ENCODE data around the gene NMNAT3.
"Not testable (repeated sequence)": the region's sequence is repeated elsewhere in the genome, so short reads cannot be mapped to it uniquely, and the experiment has no call there.

Gene NMNAT3

DNA sequence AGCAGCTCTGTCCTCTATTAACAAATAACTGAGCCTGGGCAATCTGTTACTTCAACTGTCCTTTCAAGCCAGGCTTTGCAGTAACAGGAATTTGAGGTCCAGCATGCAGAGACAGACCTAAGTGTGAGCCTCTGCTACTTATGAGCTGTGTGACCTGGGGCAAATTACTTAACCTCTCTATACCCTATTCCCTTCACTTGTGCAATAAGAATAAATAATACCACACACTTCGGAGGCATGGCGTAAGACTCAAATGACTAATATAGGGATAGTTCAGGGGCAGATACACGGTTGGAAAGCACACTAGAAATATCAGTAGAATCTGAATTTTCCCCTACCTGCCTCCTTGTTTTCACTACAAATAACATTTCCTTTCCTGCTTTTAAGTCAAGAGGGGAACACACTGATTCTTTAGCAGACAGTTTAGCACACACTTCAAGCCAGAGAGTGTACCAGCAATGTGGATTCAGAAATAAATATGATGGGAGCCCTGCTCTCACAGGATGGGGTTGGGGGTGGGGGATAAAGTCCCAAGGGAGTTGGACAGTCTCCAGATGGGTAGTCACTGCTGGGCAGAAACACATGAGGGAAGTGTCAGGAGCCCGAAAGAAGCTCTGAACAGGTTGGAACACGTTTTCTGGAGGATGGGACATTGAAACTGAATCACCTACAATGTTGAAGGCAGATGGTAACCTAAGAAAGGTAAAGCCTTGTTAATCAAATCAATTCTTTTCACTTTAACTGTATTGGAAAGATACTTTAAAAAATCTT, 76.4 kb downstream of the NMNAT3 start:
- TF ChIP-seq GATA1 (IDR thresholded peaks at IDR 0.05; ENCODE audit: low read depth, low read length) (no peak), POLR2A (IDR thresholded peaks at IDR 0.05; ENCODE audit: low read length) (no peak)
- no peak for DNase-seq

DNA sequence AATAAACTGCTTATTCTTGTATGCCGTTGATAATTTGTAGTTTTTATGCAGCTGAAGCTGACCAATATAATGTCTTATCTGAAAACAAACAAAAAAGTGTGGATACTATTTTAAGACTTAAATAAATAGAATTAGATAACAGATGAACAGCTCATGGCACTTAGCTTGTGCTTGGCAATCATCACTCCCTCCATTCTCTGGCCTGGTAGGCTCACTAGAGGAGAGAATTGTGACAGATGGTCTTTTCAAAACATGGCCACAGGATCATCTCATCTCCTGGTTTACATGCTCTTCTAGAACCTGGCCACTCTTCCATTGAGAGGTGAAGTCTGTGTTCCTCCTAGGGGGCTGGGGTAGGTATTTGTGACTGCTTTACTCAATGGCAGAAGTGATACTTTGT, 79.8 kb downstream of the NMNAT3 start:
- TF ChIP-seq POLR2A (IDR thresholded peaks at IDR 0.05; ENCODE audit: low read length): no peak
- TF ChIP-seq GATA1 (IDR thresholded peaks at IDR 0.05; ENCODE audit: low read depth, low read length): no peak

DNA sequence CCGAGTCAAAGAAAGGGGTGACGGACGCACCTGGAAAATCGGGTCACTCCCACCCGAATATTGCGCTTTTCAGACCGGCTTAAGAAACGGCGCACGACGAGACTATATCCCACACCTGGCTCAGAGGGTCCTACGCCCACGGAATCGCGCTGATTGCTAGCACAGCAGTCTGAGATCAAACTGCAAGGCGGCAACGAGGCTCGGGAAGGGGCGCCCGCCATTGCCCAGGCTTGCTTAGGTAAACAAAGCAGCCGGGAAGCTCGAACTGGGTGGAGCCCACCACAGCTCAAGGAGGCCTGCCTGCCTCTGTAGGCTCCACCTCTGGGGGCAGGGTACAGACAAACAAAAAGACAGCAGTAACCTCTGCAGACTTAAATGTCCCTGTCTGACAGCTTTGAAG, 86.6 kb downstream of the NMNAT3 start:
- DNase-seq: not testable (repeated sequence)

More for the DNA sequence above, 79.8 kb downstream of the NMNAT3 start:
- no peak for DNase-seq

DNA sequence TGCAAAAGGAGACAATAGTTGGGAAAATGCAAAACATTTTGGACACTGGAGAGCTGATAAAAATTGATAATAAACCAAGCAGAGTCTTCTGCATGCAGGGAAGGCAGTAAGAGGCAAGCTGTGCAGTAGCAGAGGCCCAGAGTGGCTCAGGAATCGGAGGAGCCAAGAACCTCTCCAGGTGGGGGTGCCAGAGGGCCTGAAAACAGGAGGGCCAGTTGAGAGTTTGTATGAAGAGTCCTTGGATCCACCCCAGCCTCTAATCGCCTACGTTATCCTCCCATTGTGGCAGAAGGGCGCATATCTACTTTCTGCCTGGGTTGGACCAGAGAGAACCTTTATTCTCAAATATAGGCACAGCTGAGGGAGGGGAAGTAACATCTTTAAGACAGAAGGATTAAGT, 89.3 kb downstream of the NMNAT3 start:
- TF ChIP-seq POLR2A (IDR thresholded peaks at IDR 0.05; ENCODE audit: low read length): no peak
- no peak for TF ChIP-seq GATA1 (IDR thresholded peaks at IDR 0.05; ENCODE audit: low read depth, low read length)
- peak; percentile 31 to 33 for DNase-seq

DNA sequence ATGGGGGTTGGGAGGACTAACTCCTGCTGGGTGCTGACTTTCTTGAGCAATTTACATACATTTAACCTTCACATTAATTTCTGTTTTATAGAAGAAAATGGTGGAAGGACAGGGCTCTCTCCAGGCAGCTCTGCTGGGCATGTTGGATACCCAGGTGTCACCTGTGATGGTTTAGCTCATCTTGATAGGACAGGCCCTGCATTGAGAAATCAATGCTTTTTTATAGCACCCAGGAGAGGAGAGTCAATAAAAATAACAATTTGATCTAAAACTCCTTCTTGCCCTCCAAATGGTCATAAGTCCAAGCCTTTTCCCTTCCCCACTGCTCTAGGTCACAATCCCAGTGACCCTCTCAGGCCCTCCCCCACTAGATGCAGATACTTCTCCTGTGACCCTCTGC, 90.0 kb downstream of the NMNAT3 start:
- DNase-seq: no peak
- TF ChIP-seq GATA1 (IDR thresholded peaks at IDR 0.05; ENCODE audit: low read depth, low read length) (no peak), POLR2A (IDR thresholded peaks at IDR 0.05; ENCODE audit: low read length) (no peak)

DNA sequence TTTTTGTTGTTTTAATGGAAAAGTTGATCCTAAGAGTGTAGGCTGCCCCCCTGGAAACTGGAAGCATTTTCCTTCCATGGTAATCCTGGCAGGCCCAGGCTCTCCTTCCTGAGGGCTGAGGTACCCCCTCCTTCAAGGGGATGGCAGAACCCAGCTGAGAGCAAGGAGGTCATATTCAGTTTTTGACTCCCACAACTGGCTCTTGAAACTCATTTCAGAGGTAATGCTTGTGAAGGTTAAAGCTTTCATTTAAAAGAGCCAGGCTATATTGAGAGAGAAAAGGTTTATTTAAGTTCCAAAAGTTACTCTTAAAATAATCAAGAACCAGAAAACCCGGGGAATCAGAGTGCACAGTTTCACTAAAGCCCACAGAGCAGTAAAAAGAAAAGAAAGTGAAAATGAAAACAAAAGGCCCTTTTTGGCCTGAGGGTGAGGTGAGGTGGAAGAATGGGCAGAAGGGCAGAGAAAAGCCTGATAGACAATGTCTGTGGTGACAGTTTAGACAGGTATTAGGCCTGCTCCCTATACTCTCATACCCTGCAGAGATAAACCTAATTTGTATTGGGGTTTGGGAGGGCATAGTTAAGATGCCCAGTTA, 91.3 kb downstream of the NMNAT3 start:
- no peak for DNase-seq
- TF ChIP-seq GATA1 (IDR thresholded peaks at IDR 0.05; ENCODE audit: low read depth, low read length): no peak
- no peak for TF ChIP-seq POLR2A (IDR thresholded peaks at IDR 0.05; ENCODE audit: low read length)

DNA sequence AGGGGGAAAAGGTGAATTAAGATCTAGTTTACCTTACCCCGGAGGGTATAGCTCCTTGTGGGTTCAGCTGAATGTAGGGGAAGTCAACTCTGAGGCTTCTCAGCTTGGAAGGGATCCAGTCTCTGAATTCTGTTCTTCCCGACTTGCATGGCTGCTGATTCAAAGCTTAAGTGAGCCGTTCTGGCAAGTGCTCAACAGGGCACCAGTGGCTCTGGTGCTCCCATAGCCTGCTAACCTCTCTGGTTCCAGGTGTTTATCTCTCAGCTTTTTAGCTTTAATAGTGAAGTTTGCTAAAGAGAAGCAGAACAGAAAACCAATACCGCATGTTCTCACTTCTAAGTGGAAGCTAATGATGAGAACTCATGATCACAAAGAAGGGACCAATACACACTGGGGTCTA, 92.0 kb downstream of the NMNAT3 start:
- no peak for DNase-seq
- TF ChIP-seq POLR2A (IDR thresholded peaks at IDR 0.05; ENCODE audit: low read length): no peak
- no peak for TF ChIP-seq GATA1 (IDR thresholded peaks at IDR 0.05; ENCODE audit: low read depth, low read length)

DNA sequence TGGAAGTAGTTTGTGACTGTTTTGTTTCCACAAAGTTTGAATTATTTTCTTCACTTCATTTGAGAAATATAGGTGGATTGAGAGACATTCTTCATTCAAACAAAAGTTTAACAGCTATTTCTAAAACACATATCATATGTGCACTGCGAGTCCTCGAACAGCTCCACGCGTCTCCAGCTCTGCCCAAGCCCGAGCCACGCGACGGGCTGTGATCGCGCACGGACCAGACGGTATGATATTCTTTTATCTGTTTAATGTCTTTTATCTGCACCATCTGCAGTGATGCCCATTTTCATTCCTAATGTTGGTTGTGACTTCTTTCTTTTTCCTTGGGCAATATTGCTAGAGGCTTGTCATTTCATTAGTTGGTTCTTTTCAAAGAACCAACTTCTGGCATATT, 94.1 kb downstream of the NMNAT3 start:
- not testable (repeated sequence) for DNase-seq

DNA sequence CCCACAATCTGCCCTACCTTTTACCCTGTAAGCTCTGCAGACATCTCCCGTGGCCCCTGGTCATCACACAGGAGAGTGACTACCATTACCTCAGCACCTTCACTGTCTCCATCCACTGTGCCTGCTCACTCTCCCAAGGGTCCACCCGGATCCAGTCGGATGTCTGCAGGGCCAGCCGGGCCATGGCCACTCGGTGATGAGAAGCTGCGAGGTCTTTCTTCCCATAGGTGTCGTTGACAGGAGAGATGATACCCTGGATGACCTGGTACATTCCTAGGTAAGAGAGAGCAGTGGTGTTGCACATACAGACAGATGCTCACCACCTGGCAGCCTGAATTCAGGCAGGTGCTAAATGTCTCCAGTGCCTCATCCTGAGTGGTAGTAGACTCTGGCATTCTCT, 99.0 kb downstream of the NMNAT3 start:
- DNase-seq: no peak
- no peak for TF ChIP-seq POLR2A (IDR thresholded peaks at IDR 0.05; ENCODE audit: low read length)
- TF ChIP-seq GATA1 (IDR thresholded peaks at IDR 0.05; ENCODE audit: low read depth, low read length): no peak

DNA sequence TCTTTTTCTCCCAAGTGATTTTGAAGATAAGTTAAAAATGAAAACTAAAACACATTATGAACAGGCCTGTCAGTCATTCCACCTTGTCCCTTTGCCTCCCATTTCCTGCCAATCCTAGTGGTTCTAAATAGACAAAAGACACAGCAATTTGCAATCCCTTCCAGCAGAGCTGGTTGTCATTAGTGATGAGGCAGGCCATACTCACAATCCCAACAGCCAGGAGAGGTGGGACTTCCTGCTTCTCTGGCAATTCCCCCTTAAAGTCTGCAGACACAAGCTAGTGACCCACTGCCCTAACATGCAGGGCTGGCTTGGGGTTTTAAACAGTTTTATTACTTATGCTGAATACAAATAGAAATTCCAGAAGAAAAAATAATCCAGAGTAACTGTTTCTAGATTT, 99.9 kb downstream of the NMNAT3 start:
- DNase-seq: no peak
- TF ChIP-seq POLR2A (IDR thresholded peaks at IDR 0.05; ENCODE audit: low read length): no peak
- no peak for TF ChIP-seq GATA1 (IDR thresholded peaks at IDR 0.05; ENCODE audit: low read depth, low read length)

DNA sequence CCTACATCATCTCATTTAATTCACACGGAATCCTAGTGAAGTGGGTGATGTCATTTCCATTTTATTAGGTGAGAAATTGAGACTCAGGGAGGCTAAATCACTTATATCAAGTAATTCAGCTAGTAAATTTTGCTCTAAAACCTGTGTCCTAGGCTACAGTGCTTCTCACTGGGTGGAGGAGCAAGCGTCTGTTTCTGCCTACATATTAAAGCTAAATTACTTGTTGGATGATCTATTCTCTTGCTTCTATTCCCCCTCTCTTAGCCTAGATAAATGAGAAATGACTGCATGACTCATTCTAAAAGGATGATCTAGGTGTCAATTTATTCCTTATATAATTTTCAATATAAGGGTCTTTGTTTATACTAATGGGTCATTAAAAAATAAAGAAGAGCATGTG, 100.4 kb downstream of the NMNAT3 start:
- no peak for DNase-seq
- TF ChIP-seq POLR2A (IDR thresholded peaks at IDR 0.05; ENCODE audit: low read length): no peak
- TF ChIP-seq GATA1 (IDR thresholded peaks at IDR 0.05; ENCODE audit: low read depth, low read length): no peak

DNA sequence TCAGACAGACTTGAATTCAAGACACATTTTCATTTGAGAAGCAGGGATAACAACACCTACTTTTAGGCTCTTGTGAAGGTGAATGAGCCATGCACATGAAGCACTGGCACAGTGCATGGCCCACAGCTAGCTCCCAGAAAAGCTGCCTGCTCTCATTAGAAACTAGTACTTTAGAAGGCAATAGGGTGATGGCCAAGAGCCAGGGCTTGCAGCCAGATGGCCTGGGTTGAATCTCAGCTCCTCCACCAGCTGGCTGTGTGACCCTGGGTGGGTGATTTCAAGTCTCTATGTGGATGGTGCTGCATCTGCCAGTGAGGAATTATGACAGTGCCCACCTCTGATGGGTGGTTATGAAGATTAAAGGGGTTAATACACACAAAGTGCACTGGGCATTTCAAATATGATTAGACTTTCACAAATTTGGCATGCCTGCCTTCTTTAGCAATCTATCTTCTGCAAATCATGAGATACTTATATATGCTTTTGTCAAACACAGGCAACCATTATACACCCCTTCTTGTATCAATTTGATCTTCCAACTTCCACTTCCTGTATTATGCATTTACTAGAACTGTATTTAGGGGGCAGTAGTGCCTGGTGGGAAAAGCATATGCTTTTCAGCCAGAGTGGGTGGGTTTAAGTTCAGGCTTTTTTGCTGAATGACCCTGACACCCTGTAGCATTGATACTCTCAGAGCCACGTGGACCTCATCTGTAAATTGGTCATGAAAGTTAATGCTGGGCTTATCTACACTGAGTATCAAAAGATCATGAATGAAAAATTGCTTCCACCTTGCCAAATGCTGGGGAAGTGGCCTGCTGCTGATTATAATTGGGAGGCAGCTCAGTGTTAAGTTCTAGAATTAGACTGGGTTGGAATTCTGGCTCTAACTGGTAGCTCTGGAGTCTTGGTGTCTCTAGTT, 103.5 kb downstream of the NMNAT3 start:
- TF ChIP-seq GATA1 (IDR thresholded peaks at IDR 0.05; ENCODE audit: low read depth, low read length) (no peak), POLR2A (IDR thresholded peaks at IDR 0.05; ENCODE audit: low read length) (no peak)
- DNase-seq: no peak

DNA sequence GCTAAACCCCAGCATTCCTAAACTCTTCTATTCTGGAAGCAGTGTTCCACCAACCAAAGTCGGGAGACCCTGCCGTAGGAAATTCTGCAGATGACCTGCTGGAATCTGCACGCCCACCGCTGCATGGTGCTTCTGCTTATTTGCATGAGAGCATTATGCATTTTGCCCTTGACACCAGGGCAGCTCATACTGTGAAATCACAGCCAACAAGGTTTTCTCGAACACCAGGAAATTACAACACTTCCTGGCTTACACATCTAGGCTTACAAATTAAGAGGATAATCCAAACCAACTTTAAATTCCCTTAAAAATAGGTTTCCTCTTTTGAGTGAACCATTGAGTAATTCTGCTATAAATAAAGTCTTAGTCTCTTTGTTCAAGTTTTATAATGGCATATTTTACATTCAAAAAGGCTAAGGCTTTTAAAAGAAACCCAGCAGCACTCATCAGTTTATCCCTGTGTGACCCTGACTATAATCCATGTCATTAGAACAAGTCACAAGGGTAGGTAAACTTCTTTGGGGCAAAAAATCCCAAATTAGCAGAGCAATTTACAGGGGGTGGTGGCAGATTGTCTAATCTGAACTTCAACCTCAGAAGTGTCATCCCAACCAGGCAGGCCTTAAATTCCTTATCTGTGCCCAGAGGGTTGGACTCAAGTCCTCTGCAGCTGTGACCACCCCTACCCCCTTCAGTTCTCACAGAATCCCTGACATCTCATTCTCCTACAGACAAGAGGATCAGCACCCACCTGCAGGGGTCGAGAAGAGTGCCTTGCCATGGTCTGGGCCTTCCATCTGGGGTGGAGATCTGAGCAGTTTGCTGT, 104.7 kb downstream of the NMNAT3 start:
- no peak for DNase-seq
- no peak for TF ChIP-seq GATA1 (IDR thresholded peaks at IDR 0.05; ENCODE audit: low read depth, low read length)
- no peak for TF ChIP-seq POLR2A (IDR thresholded peaks at IDR 0.05; ENCODE audit: low read length)

DNA sequence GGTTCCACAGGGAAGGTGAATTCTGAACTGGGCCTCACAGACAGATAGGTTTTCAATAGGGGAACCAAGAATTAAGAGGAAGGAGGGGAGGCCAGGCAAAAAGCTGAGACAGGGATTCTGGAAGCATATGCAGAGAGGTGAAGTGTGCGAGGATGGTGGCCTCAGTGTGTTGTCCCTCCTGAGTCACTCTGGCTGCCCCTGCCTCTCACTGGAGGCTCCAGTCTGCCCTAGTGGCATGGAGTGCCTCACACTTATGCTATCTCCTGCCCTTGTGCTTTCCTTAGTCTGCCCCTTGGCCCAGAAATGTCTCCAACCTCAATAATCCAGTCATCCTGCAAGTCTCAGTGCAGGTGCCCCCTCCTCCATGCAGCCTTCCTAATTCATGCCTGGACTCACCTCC, 106.1 kb downstream of the NMNAT3 start:
- DNase-seq: no peak
- TF ChIP-seq POLR2A (IDR thresholded peaks at IDR 0.05; ENCODE audit: low read length) (no peak), GATA1 (IDR thresholded peaks at IDR 0.05; ENCODE audit: low read depth, low read length) (no peak)

Data from erythroblast (primary cell).